HepG2 (cell line): ENCODE data around the gene KCTD4. TPM values are rescaled to one million over a fixed set of nuclear protein-coding genes. Genes with fewer than 3 reads are reported as not detected.

ENCODE experiments used
- ATAC-seq: fragments of 200-7000 bp; cut with Tn5 transposase; 3 replicates; pipeline ENCODE4 v1.9.1; 2020; ENCODE audit warnings: mild to moderate bottlenecking, moderate library complexity
- BruUV-seq: library from RNA; stranded (reverse); fragments of 400-500 nt; replicated peaks from 2 replicates; lab custom pipeline; 2021; lab: Mats Ljungman, UMichigan
- CTCF ChIA-PET: fragments of 300-600 bp; formaldehyde crosslinking; extraction: SDS; loops from one replicate; lab custom pipeline; 2021; ENCODE audit warnings: low total read pairs, inconsistent platforms, low intra/inter-chr PET ratio; lab: Yijun Ruan, JAX
- POLR2A ChIA-PET: fragments of 350-600 bp; sonication (Branson Sonifier 250); formaldehyde crosslinking; loops from one replicate; lab custom pipeline; 2020; ENCODE audit warnings: antibody characterized with exemption, inconsistent platforms; lab: Yijun Ruan, JAX
- DNase-seq: peaks from one replicate; pipeline ENCODE4 v3.0.0-alpha.2; 2015; ENCODE audit warnings: low spot score
- FAIRE-seq: peaks from 3 replicates; lab custom pipeline; 2011; peaks lifted over from hg19 to GRCh38; lab: Jason Lieb, UNC
- H2AFZ ChIP-seq: one replicate; pipeline ENCODE4 v1.6.1; 2011; ENCODE audit warnings: low read length, inconsistent platforms
- H3K27ac ChIP-seq: fragments of 300-600 bp; 3 replicates; pipeline ENCODE4 v1.8.0; 2011; ENCODE audit warnings: mixed run types, mild to moderate bottlenecking, mixed read lengths, low read length, inconsistent platforms; ENCODE audit not compliant: insufficient read depth; ENCODE audit errors: extremely low read length
- H3K27me3 ChIP-seq, 2 experiments: fragments of 200-600 bp in 1 of 2; 2 replicates in 1 of 2; 3 replicates in 1 of 2; pipeline versions ENCODE4 v1.6.0 to v1.8.0; 2011; ENCODE audit warnings: low read length in 2 of 2, mild to moderate bottlenecking in 2 of 2, moderate library complexity in 2 of 2, inconsistent platforms in 1 of 2; ENCODE audit not compliant: insufficient read depth in 2 of 2, control insufficient read depth in 1 of 2
- H3K36me3 ChIP-seq, 2 experiments: fragments of 200-600 bp in 1 of 2; replicated peaks in 1 of 2; 2 replicates in 1 of 2; 3 replicates in 1 of 2; pipeline versions ENCODE4 v1.5.1 to v1.8.0; 2011; ENCODE audit warnings: low read length in 2 of 2, inconsistent platforms in 1 of 2; ENCODE audit not compliant: insufficient read depth in 2 of 2, control insufficient read depth in 1 of 2
- H3K4me1 ChIP-seq: 2 replicates; pipeline ENCODE4 v1.5.1; 2012; ENCODE audit warnings: low read length, inconsistent platforms; ENCODE audit not compliant: insufficient read depth
- H3K4me2 ChIP-seq: 2 replicates; pipeline ENCODE4 v1.6.0; 2011; ENCODE audit warnings: low read depth, low read length, inconsistent platforms
- H3K4me3 ChIP-seq, 3 experiments: fragments of 200-600 bp in 1 of 3; sonication (generic), shearing (Covaris generic) in 1 of 3; replicated peaks in 1 of 3; 2 replicates each; pipeline ENCODE4 v1.5.1; 2011 to 2016; ENCODE audit warnings: low read length in 3 of 3, inconsistent platforms in 2 of 3, low read depth in 2 of 3, mild to moderate bottlenecking in 2 of 3, control low read depth in 1 of 3, mixed read lengths in 1 of 3; ENCODE audit not compliant: insufficient read depth in 1 of 3
- H3K79me2 ChIP-seq: one replicate; pipeline ENCODE4 v1.6.1; 2011; ENCODE audit warnings: low read length, inconsistent platforms; ENCODE audit not compliant: insufficient read depth
- H3K9ac ChIP-seq: 2 replicates; pipeline ENCODE4 v1.6.0; 2011; ENCODE audit warnings: mild to moderate bottlenecking, low read depth, low read length, inconsistent platforms; ENCODE audit not compliant: insufficient read depth
- H3K9me3 ChIP-seq: 2 replicates; pipeline ENCODE4 v1.5.1; 2012; ENCODE audit warnings: mild to moderate bottlenecking, low read length
- H4K20me1 ChIP-seq: 2 replicates; pipeline ENCODE4 v1.6.0; 2011; ENCODE audit warnings: inconsistent platforms, mild to moderate bottlenecking, low read length, moderate library complexity; ENCODE audit not compliant: insufficient read depth
- TGIF2 ChIP-seq: IDR thresholded peaks from 2 replicates; pipeline ENCODE4 v1.6.1; 2016; ENCODE audit warnings: control low read depth, missing compliant biosample characterization
- ZFP41 ChIP-seq: sonication (generic); formaldehyde crosslinking; IDR thresholded peaks from 2 replicates; pipeline ENCODE4 v1.4.0; 2020; ENCODE audit warnings: mild to moderate bottlenecking, missing genetic modification reagents, borderline replicate concordance
- ZKSCAN1 ChIP-seq: fragments of 150-350 bp; IDR thresholded peaks from 2 replicates; pipeline ENCODE4 v1.6.1; 2014; ENCODE audit warnings: low read length
- ZNF547 ChIP-seq: sonication (generic); formaldehyde crosslinking; IDR thresholded peaks from 2 replicates; pipeline ENCODE4 v1.5.1; 2020; ENCODE audit warnings: mild to moderate bottlenecking, missing genetic modification reagents
- ZNF563 ChIP-seq: sonication (generic); formaldehyde crosslinking; IDR thresholded peaks from 2 replicates; pipeline ENCODE4 v1.8.0; 2022; ENCODE audit warnings: mild to moderate bottlenecking, moderate library complexity, missing genetic modification reagents
- ZNF660 ChIP-seq: sonication (generic); formaldehyde crosslinking; IDR thresholded peaks from 2 replicates; pipeline ENCODE4 v1.5.1; 2020; ENCODE audit warnings: mild to moderate bottlenecking, low read depth, missing genetic modification reagents, borderline replicate concordance
- ZNF674 ChIP-seq: sonication (generic); formaldehyde crosslinking; IDR thresholded peaks from 2 replicates; pipeline ENCODE4 v1.5.0; 2020; ENCODE audit warnings: low read depth, mild to moderate bottlenecking, missing genetic modification reagents
- ZNF75D ChIP-seq: sonication (generic); formaldehyde crosslinking; IDR thresholded peaks from 2 replicates; pipeline ENCODE4 v1.8.1; 2023; ENCODE audit warnings: missing genetic modification reagents, mild to moderate bottlenecking, borderline replicate concordance
- ZSCAN25 ChIP-seq: sonication (generic); formaldehyde crosslinking; IDR thresholded peaks from 2 replicates; pipeline ENCODE4 v1.8.0; 2022; ENCODE audit warnings: mild to moderate bottlenecking, missing genetic modification reagents
- WGBS: methylation state at CpG from one replicate; pipeline ENCODE4 v1.1.6; 2017; ENCODE audit warnings: low lambda C conversion rate; 5-methylcytosine and 5-hydroxymethylcytosine counted together
- in situ Hi-C: cut with HindIII; loops from 2 replicates; pipeline ENCODE4 v1.10.0; 2017; ENCODE audit warnings: low pct_unique_long_range_greater_than_20kb; ENCODE audit not compliant: extremely low pct_ligation_motif_present
- intact Hi-C: fragments of 100-400 bp; cut with micrococcal nuclease; formaldehyde crosslinking; loops from one replicate; pipeline ENCODE4 v1.10.0; 2022; ENCODE audit not compliant: unreplicated experiment
- polyA plus RNA-seq, 8 experiments: library from polyadenylated mRNA; depleted of rRNA in 3 of 8; stranded (reverse) in 7 of 8; unstranded in 1 of 8; fragments of >200 nt; fragmentation: Illumina TruSeq in 4 of 8; extraction: Trizol in 4 of 8; gene quantifications; 2 replicates each; pipeline versions ENCODE4 v1.2.1 to v1.2.3, GENCODE V29; 2011 to 2016; ENCODE audit warnings: low read depth in 4 of 8, missing spikeins in 1 of 8, mixed read lengths in 1 of 8; ENCODE audit not compliant: insufficient read depth in 1 of 8
- total RNA-seq, 5 experiments: library from RNA; depleted of rRNA; stranded (reverse); fragments of >200 nt; fragmentation: Illumina TruSeq; extraction: Trizol; gene quantifications; 2 replicates each; pipeline ENCODE4 v1.2.3, GENCODE V29; 2016; ENCODE audit warnings: low read depth in 1 of 5
- TF ChIP-seq, protein P1 (sequence below): sonication (generic); formaldehyde crosslinking; IDR thresholded peaks from 2 replicates; pipeline ENCODE4 v1.8.0; 2022; ENCODE audit warnings: mild to moderate bottlenecking, missing genetic modification reagents
- TF ChIP-seq, protein P2 (sequence below): sonication (generic); formaldehyde crosslinking; IDR thresholded peaks from 2 replicates; pipeline ENCODE4 v1.8.1; 2022; ENCODE audit warnings: mild to moderate bottlenecking, missing genetic modification reagents
- TF ChIP-seq, protein P3 (sequence below): sonication (generic); formaldehyde crosslinking; conservative IDR thresholded peaks from 2 replicates; pipeline ENCODE4 v1.8.0; 2022; ENCODE audit warnings: mild to moderate bottlenecking, moderate library complexity, missing genetic modification reagents
- TF ChIP-seq, protein P4 (sequence below): sonication (generic); formaldehyde crosslinking; conservative IDR thresholded peaks from 2 replicates; pipeline ENCODE4 v1.8.0; 2022; ENCODE audit warnings: low read depth, missing genetic modification reagents
- TF ChIP-seq, protein P5 (sequence below): sonication (generic); formaldehyde crosslinking; IDR thresholded peaks from 2 replicates; pipeline ENCODE4 v1.4.0; 2020; ENCODE audit warnings: mild to moderate bottlenecking, missing genetic modification reagents, borderline replicate concordance

Gene KCTD4
- total and polyA plus RNA-seq, 2 of the 13 experiments (the other 11 are each of a cell fraction or from before 2014, with no cell fraction given): not detected

DNA sequence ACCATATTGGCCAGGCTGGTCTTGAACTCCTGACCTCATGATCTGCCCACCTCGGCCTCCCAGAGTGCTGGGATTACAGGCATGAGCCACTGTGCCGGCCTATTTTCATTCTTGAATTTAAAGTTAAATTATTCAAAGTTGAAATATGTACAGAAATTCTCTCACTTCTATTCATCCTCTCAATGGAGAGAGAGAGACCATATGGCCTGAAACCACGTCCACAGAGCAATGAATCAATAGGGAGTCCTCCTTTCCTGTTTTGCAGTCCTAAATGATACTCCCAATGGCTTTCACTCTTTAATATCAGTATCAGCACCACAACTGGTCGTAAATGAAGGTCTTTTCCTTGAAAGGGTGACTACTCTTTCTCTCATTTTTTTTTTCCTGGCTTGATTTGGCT lies 30.5 kb upstream of the KCTD4 start:
- H3K4me1 ChIP-seq: peaks cover 6% of the 10 kb centered on the region; the same call in 1 of the 2 replicates
- H3K9ac ChIP-seq: no peak overlapping the region
- no TSS peak for BruUV-seq
- in situ Hi-C loops (no loop called here), intact Hi-C loops (no loop called here)
- FAIRE-seq (no peak), ATAC-seq (no peak), DNase-seq (no peak)
- no peaks in the 10 kb centered on the region for H3K36me3 ChIP-seq
- no peak for TF ChIP-seq ZNF75D (CRISPR knock-in tag)
- TF ChIP-seq ZNF660 (CRISPR knock-in tag): no peak
- no peak for TF ChIP-seq TGIF2
- no peak for TF ChIP-seq ZNF547
- no peak for TF ChIP-seq ZNF674 (CRISPR knock-in tag)
- TF ChIP-seq, protein P1, sequence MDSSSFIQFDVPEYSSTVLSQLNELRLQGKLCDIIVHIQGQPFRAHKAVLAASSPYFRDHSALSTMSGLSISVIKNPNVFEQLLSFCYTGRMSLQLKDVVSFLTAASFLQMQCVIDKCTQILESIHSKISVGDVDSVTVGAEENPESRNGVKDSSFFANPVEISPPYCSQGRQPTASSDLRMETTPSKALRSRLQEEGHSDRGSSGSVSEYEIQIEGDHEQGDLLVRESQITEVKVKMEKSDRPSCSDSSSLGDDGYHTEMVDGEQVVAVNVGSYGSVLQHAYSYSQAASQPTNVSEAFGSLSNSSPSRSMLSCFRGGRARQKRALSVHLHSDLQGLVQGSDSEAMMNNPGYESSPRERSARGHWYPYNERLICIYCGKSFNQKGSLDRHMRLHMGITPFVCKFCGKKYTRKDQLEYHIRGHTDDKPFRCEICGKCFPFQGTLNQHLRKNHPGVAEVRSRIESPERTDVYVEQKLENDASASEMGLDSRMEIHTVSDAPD (CRISPR knock-in tag): no peak
- no peak for TF ChIP-seq ZSCAN25
- TF ChIP-seq ZFP41: no peak
- TF ChIP-seq ZKSCAN1: no peak
- TF ChIP-seq, protein P2, sequence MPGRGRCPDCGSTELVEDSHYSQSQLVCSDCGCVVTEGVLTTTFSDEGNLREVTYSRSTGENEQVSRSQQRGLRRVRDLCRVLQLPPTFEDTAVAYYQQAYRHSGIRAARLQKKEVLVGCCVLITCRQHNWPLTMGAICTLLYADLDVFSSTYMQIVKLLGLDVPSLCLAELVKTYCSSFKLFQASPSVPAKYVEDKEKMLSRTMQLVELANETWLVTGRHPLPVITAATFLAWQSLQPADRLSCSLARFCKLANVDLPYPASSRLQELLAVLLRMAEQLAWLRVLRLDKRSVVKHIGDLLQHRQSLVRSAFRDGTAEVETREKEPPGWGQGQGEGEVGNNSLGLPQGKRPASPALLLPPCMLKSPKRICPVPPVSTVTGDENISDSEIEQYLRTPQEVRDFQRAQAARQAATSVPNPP (CRISPR knock-in tag): no peak
- TF ChIP-seq ZNF563 (CRISPR knock-in tag): no peak
- TF ChIP-seq, protein P3, sequence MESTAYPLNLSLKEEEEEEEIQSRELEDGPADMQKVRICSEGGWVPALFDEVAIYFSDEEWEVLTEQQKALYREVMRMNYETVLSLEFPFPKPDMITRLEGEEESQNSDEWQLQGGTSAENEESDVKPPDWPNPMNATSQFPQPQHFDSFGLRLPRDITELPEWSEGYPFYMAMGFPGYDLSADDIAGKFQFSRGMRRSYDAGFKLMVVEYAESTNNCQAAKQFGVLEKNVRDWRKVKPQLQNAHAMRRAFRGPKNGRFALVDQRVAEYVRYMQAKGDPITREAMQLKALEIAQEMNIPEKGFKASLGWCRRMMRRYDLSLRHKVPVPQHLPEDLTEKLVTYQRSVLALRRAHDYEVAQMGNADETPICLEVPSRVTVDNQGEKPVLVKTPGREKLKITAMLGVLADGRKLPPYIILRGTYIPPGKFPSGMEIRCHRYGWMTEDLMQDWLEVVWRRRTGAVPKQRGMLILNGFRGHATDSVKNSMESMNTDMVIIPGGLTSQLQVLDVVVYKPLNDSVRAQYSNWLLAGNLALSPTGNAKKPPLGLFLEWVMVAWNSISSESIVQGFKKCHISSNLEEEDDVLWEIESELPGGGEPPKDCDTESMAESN (CRISPR knock-in tag): no peak
- TF ChIP-seq, protein P4, sequence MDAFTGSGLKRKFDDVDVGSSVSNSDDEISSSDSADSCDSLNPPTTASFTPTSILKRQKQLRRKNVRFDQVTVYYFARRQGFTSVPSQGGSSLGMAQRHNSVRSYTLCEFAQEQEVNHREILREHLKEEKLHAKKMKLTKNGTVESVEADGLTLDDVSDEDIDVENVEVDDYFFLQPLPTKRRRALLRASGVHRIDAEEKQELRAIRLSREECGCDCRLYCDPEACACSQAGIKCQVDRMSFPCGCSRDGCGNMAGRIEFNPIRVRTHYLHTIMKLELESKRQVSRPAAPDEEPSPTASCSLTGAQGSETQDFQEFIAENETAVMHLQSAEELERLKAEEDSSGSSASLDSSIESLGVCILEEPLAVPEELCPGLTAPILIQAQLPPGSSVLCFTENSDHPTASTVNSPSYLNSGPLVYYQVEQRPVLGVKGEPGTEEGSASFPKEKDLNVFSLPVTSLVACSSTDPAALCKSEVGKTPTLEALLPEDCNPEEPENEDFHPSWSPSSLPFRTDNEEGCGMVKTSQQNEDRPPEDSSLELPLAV: no peak
- TF ChIP-seq, protein P5, sequence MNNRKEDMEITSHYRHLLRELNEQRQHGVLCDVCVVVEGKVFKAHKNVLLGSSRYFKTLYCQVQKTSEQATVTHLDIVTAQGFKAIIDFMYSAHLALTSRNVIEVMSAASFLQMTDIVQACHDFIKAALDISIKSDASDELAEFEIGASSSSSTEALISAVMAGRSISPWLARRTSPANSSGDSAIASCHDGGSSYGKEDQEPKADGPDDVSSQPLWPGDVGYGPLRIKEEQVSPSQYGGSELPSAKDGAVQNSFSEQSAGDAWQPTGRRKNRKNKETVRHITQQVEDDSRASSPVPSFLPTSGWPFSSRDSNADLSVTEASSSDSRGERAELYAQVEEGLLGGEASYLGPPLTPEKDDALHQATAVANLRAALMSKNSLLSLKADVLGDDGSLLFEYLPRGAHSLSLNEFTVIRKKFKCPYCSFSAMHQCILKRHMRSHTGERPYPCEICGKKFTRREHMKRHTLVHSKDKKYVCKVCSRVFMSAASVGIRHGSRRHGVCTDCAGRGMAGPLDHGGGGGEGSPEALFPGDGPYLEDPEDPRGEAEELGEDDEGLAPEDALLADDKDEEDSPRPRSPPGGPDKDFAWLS (CRISPR knock-in tag): no peak
- no peaks in the 10 kb centered on the region for H4K20me1 ChIP-seq
- POLR2A ChIA-PET: no interaction called here
- no peak overlapping the region for H3K4me3 ChIP-seq
- no peaks in the 10 kb centered on the region for H3K9me3 ChIP-seq
- no peaks in the 10 kb centered on the region for H3K27me3 ChIP-seq
- WGBS: 95% methylated on average over 4 of the region's 4 CpGs
- H3K79me2 ChIP-seq: no peaks in the 10 kb centered on the region
- H2AFZ ChIP-seq: no peak overlapping the region
- H3K4me2 ChIP-seq: no peak overlapping the region
- CTCF ChIA-PET: no interaction called here
- no peak overlapping the region for H3K27ac ChIP-seq
